HG02571 (cell line): ENCODE results near the gene SPAAR.
"Not testable (repeated sequence)": the region's sequence is repeated elsewhere in the genome, so short reads cannot be mapped to it uniquely, and the experiment has no call there.

Source experiments
- ATAC-seq: cut with Tn5 transposase; IDR thresholded peaks from one replicate; pipeline ENCODE4 v1.9.1; 2021; ENCODE audit warnings: mild to moderate bottlenecking, moderate library complexity; ENCODE audit not compliant: unreplicated experiment

SPAAR gene

DNA sequence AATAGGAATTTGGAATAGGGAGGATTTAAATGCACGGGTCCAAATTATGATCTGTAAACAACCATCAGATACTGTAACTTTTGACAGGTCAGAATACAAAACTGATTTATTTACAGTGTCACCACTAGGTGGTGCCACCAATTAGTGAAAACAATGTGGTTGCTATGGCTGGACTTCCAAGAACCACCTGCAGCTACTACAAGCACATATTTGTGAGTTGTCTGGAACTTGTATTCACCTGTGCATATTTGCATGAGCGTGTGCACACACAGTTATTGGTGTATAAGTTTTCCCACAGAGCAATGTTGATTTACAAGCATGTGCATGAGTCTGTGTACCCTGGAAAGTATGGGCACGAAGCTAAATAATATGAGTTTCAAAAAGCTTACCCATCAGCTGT is 6.2 kb upstream of the SPAAR start:
- no peak for ATAC-seq

DNA sequence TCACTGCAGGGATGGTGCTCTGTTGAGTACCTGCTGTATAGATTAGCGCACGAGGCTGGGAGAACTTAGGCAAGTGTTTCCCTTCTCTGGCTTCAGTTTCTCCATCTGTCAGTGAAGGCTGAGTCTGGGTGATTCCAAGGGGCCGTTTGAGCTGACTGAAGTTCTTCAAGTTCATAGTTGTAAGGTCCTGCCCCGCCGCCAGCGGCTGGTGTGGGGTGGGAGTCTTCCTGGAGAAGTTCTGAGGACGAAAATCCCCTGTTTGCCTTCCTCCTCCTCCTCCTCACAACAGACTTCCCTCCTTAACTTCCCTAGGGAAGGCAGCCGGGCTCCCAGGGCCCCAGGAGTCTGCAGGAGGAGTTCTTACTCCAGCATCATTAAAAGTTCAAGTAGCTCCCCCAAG is 5.0 kb upstream of the SPAAR start:
- ATAC-seq: no peak

DNA sequence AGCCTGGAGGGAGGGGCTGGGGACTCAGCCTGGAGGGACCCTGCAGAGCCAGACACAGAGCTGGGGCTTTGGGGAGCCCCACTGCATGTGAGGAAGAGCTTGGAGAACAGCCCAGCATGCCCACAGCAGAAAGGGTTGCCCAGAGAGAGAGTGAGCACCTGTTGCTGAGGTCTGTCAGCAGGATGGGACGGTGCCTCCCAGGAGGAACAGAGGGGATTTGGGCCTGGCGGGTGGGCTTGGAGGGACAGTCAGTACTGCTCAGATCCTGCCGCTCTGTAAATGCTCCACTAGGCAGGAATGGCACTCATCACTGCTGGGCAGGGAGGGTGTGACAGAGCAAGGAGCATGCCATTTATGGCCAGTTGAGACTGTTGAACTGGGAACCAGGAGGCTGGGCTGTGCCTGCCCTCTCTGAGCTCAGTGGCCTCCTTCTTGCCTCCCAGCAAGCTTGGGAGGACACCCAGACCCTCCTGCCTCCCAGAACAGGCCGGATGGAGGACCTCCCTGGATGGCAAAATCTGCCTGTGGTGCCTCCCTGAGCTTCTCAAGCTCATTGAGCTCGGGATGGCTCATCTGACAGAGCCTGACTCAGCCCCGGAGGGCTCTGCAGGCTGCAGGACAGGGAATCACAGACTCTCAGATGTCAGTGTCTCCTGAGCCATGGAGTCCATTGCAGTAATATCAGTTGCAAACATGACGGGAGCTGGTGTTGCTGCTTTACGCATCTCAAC is 4.1 kb upstream of the SPAAR start:
- ATAC-seq: no peak

GRCh38 chr9:35905912-35906679 is 3.2 kb upstream of the SPAAR start, which contains the start of gene HRCT1:
Gene HRCT1, plus strand, starts transcription at chr9:35906202. Its CDS starts 86 bp downstream, at chr9:35906288.
- ATAC-seq: no peak

DNA sequence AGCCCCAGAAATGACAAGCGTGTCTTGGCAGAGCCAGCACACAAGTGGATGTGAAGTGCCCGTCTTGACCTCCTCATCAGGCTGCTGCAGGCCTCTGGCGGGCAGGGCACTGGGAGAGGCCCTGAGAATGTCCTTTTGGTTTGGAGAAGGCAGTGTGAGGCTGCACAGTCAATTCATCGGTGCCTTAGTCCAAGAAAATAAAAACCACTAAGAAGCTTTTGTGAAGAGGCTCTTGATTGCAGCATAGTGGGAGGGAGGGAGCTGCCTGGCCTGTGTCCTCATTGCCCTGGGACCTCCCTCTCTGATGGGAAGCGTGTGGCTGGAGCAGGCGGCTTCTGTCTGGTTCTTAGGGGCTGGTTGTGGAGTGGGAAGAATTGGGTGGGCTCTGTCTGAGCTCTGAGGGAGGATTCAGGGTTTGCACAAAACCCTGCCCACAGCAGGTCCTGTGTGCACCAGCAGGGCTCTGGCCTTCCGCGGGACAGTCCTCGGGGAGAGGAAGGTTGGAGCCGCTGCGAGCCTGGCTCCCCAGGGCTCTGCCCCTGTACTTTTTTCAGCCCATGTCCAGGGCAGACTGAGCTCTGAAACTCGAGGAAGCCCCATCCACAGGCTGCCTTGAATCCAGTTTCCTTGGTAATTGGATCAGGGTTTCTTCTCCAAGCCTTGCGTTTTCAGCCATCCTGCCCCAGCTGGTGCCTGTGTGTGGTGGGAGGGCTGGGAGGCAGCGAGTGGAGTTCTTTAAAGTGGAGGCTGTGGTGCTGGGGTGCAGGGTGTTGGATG is 2.2 kb upstream of the SPAAR start:
- ATAC-seq: no peak

DNA sequence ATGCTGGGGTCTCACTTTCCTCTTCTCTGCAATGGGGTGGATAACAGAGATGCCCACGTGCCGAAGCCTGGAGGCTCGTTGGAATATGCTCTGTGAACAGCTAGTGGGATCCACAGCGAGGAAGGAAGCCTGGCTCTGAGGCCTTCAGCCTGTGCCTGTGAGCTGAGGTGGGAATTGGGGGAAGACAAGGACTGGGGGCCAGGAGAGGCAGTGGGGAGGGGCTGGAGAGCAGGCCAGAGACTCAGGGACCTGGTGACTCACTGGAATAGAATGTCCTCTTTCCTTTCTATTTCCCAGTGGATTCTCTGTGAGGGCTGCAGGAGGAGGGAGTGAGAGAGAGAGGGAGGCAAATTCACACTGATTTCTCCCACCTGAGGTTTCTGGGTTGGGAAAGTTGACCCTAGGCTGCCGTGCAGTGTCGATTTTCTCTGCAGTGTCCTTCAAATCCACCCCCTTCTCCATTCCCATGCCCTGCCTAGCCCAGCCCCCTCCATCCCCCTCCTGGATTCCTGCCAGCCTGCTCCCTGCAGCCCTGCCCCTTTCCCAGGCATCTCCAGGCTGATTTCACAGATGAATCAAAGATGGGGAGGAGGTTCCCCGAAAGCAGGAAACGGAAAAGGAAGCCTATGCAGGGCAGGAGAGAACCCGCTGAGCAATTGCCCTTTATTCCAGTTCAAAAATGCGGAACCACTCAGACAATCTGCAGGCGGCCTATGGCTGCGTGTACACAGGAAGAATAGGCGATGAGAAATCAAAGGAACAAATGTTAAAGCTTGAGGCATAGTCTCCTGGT is 1.4 kb upstream of the SPAAR start:
- no peak for ATAC-seq

DNA sequence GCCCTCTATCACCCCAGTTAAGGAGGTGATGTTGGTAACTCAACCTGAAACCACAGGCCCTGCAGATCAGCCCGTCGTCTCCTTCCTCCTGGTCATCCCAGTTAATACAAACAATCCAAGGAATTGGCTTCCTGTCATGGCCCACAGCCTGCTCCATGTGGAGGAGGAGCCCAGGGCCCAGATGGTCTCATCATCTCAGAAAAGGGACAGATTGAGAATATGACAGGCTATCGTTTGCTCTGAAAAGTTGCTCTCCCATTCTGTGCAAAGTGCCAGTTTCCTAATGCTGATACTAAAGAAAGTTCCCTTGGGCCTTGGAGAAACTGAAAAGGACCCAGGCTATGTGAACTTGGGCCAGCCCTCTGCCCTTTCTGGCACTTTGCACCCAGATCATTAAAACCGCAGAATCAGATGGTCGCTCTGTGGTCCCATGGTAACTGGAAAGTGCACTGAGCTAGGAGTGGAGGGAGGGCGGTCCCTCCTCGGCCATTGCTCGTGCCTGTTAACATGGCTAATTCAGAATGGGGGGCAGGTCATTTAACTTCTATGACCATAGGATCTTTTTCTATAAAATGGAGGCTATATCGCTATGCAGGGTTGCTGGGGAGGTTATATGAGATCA is 675 bp upstream of the SPAAR start:
- ATAC-seq: no peak

GRCh38 chr9:35909687-35910612 is 660 bp downstream of the SPAAR start:
- ATAC-seq: no peak

DNA sequence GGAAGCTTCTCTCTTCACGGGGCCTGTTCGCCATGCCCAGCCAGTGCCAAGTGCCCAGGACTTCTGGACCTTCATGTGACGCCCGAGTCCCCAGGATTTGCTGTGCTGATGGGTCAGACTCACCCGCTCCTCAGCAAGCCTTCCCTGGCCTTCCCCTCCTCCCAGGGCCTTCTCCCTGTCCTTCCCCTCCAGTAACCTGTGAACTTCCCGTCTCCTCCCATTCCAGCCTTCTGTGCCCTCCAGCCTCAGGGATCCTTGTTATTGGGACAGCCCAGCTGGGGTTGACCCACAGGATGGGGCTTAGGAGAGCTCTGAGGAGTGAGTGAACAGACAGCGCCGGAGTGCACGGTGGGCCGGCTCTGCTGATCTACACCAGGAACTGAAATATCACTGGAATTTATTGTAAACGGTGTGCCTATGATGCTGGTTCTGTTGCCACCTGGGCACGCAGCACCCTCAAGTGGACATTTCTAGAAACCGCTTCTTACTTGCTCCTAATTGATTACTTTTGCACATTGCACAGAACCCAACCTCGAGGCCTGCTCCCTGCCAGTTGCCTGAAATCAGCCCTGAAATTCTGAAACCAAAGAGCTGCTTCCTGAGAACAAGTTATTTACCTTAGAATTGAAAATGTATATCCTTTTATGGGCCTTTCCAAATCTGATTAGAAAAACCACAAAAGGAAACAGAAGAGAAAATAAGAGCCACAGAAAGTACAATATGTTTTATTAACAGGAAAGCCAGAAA is 1.5 kb downstream of the SPAAR start:
- no peak for ATAC-seq

DNA sequence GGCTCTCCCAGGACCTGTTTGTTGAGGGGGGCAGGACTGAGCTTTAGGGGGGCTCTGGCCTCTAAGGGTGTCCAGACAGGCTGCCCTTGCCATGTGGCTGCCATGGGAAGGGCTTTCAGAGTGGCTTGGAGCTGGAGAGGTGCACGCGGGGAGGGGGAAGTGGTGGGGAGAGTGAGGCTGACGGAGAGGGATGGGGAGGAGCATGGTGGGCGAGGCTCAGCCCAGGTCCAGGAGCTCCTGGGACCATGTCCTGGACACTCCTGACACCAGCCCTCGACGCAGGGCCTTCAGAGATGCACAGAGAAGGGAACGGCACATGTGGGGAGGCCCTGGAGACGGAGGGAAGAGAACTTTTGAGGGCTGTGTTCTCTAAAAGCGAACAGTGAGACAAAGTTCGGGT is 2.4 kb downstream of the SPAAR start:
- ATAC-seq: no peak

- no peak for ATAC-seq
Observed at GRCh38 chr9:35912791-35913400, 3.6 kb downstream of the SPAAR start.

DNA sequence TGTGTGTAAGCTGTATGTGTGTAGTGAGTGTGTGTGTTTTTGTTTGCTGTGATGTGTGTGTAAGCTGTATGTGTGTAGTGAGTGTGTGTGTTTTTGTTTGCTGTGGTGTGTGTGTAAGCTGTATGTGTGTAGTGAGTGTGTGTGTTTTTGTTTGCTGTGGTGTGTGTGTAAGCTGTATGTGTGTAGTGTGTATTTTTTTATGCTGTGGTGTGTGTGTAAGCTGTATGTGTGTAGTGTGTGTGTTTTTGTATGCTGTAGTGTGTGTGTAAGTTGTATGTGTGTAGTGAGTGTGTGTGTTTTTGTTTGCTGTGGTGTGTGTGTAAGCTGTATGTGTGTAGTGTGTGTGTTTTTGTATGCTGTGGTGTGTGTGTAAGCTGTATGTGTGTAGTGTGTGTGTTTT is 4.1 kb downstream of the SPAAR start:
- not testable (repeated sequence) for ATAC-seq

DNA sequence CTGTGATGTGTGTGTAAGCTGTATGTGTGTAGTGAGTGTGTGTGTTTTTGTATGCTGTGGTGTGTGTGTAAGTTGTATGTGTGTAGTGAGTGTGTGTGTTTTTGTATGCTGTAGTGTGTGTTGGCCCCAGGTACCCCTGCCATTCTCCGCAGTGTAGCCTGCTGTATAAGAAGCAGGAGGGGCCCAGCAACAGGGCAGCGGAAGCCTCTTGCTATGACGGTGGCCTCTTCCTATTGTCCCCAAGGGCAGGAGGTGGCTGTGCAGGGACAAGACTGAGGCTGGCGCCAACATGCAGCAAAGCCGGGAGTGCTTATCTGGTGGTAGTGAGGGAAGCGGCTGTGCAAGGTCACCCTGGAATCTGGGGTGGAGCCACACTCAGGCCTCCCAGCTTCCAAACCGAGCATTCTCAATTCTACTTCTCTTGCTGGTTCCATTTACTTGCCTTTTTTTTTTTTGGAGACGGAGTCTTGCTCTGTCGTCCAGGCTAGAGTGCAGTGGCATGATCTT is 5.1 kb downstream of the SPAAR start:
- ATAC-seq: no peak

DNA sequence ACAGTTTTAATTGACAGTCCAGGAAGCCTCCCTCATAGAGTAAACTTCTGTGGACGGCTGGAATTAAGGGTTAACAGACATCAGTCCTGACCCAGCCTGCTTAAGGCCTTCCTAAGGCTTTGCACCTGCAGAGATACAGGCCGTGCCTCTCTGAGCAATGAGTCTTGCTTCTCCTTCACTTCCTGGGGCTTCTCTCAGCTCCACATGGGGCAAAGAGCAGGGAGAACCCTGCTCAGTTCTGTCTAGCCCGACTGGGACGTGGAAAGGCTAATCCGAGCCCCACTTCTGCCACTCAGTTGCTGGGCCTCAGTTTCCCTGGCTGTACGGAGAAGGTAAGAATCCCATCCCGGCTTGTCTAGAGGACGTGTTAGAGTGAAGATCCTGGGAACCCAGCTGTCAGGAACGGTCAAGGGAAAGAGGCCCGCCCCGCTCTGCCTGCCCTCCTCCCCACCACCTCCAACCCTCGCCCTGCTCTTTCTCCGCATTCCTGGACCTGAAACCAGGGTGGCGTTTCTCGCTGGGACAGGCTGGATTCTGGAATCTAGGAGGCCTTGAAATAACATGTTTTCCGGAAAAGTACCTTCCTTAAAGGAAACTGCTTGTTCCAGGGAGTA is 6.5 kb downstream of the SPAAR start:
- ATAC-seq: no peak

DNA sequence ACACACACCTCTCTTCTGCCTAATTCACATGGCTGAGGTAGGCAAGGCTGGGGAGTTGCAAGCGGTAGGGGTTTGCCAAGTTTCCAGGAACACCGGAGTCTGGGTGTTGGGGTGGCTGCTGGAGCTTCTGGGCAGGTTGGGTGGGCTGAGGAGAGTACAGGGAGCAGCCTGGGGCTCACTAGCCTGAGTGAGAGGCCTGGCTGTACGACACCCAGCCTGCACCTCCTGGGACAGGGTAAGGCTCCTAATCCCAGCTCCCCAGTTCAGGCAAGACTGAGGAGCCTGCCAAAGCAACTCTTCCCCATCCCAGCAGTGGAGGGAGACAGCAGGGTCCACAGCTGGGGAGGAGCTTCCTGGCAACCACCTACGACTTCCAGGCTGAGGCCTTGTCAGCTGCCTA is 8.0 kb downstream of the SPAAR start:
- no peak for ATAC-seq

DNA sequence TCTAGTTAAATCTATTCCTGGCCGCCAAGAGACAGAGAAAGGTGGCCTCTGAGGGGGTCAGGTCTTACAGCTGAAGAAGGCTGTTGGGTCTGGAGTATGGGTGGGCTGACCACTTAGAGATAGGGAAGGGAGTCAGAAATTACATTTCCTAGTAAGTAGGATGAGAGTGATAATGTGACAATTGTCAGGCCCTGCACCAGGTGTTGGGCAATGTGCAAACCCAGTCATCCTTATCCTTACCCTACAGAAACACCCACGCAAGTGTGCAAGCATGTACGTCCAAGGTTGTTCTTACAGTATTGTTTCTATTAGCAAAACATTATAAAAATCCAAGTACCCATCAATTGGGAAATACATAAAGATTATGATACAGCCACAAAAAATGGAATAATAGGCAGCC is 9.5 kb downstream of the SPAAR start:
- no peak for ATAC-seq

DNA sequence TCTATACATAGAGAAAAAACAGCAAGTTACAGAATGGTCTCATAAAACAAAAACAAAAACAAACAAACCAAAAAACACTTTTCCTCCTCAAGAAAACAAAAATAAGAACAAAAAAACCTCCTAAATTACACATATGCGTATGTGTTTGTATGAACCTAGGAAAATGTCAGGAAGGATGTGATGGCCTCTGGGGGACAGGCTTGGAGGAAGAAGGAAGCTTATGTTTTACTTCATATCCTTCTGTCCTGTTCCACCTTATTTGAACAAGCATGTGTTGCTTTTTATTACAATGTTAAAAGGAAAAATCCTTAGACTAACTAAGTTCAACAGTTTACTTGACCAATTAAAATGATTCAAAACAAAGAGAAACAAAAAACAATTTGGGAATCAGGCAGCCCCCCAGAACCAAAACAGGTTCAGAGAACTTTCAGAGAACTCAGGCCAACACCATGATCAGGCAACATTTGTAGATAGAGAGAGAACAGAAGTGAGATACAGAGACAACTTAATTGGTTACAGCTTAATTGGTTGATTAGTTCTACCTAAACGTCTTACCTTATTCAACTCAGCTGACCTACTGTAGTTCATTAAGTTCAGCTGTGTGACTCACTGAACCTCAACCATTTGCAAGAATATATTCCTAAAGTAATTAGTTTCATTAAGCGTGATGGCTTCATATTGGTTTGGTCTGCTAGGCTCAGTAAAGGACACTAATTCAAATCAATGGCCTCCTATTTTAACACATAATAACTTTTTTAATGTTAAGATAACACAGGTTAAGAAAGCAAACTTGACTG is 10.1 kb downstream of the SPAAR start:
- ATAC-seq: no peak
